OCI-LY3 (cell line): Measurements from ENCODE around the gene DNPH1.

ENCODE experiments used
- H2AFZ ChIP-seq: fragments of 200-600, 300-600 bp; shearing (Covaris generic); 2 replicates; pipeline ENCODE4 v1.6.0; 2014; ENCODE audit warnings: antibody characterized with exemption, low read depth, low read length
- H3K27ac ChIP-seq: fragments of 200-600, 300-600 bp; sonication (generic); 2 replicates; pipeline ENCODE4 v1.5.1; 2014; ENCODE audit warnings: mild to moderate bottlenecking, low read length, moderate library complexity, mixed read lengths
- H3K27me3 ChIP-seq: fragments of 200-600, 300-600 bp; sonication (generic); 2 replicates; pipeline ENCODE4 v1.6.1; 2014; ENCODE audit warnings: low read depth, low read length, mixed read lengths
- H3K36me3 ChIP-seq: fragments of 200-600, 300-600 bp; sonication (generic); replicated peaks from 2 replicates; pipeline ENCODE3; 2014; ENCODE audit warnings: low read depth, low read length, mixed read lengths
- H3K4me1 ChIP-seq: fragments of 300-600, 200-600 bp; sonication (generic); 2 replicates; pipeline ENCODE4 v1.6.1; 2014; ENCODE audit warnings: low read length, mixed read lengths
- H3K4me2 ChIP-seq: fragments of 200-600, 300-600 bp; sonication (generic); 2 replicates; pipeline ENCODE4 v1.6.1; 2014; ENCODE audit warnings: low read length, mixed read lengths
- H3K4me3 ChIP-seq: fragments of 300-600, 200-600 bp; sonication (generic); 2 replicates; pipeline ENCODE4 v1.5.1; 2014; ENCODE audit warnings: antibody characterized with exemption, mild to moderate bottlenecking, low read length, moderate library complexity
- H3K79me2 ChIP-seq: fragments of 300-600, 200-600 bp; shearing (Covaris generic); 2 replicates; pipeline ENCODE4 v1.6.1; 2014; ENCODE audit warnings: mild to moderate bottlenecking, low read length, mixed read lengths
- H3K9ac ChIP-seq: fragments of 300-600, 200-600 bp; shearing (Covaris generic); 2 replicates; pipeline ENCODE4 v1.6.0; 2014; ENCODE audit warnings: mild to moderate bottlenecking, low read length, moderate library complexity
- H3K9me3 ChIP-seq: fragments of 200-600, 300-600 bp; shearing (Covaris generic); 2 replicates; pipeline ENCODE4 v1.6.1; 2014; ENCODE audit warnings: low read length, mixed read lengths; ENCODE audit not compliant: insufficient read depth
- H4K20me1 ChIP-seq: fragments of 200-600, 300-600 bp; sonication (generic); 2 replicates; pipeline ENCODE4 v1.6.1; 2016; ENCODE audit warnings: low read length, mixed read lengths; ENCODE audit not compliant: insufficient read depth
- EZH2phosphoT487 ChIP-seq: fragments of 200-600 bp; shearing (Covaris generic); IDR thresholded peaks from 2 replicates; pipeline ENCODE4 v1.6.1; 2018; ENCODE audit warnings: antibody characterized with exemption, mixed run types, low read depth
- TF ChIP-seq, protein P1 (sequence below): fragments of 200-600, 300-600 bp; sonication (generic); IDR thresholded peaks from 2 replicates; pipeline ENCODE4 v1.5.1; 2014; ENCODE audit warnings: antibody characterized with exemption, low read length, low read depth

The DNPH1 gene

GRCh38 chr6:43199912-43200311 is 29.4 kb downstream of the DNPH1 start:
- no peak overlapping the region for H3K4me3 ChIP-seq
- H3K4me2 ChIP-seq, result no peak overlapping the region
- no peak for TF ChIP-seq EZH2phosphoT487
- TF ChIP-seq, protein P1, sequence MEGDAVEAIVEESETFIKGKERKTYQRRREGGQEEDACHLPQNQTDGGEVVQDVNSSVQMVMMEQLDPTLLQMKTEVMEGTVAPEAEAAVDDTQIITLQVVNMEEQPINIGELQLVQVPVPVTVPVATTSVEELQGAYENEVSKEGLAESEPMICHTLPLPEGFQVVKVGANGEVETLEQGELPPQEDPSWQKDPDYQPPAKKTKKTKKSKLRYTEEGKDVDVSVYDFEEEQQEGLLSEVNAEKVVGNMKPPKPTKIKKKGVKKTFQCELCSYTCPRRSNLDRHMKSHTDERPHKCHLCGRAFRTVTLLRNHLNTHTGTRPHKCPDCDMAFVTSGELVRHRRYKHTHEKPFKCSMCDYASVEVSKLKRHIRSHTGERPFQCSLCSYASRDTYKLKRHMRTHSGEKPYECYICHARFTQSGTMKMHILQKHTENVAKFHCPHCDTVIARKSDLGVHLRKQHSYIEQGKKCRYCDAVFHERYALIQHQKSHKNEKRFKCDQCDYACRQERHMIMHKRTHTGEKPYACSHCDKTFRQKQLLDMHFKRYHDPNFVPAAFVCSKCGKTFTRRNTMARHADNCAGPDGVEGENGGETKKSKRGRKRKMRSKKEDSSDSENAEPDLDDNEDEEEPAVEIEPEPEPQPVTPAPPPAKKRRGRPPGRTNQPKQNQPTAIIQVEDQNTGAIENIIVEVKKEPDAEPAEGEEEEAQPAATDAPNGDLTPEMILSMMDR, result no peak

DNA sequence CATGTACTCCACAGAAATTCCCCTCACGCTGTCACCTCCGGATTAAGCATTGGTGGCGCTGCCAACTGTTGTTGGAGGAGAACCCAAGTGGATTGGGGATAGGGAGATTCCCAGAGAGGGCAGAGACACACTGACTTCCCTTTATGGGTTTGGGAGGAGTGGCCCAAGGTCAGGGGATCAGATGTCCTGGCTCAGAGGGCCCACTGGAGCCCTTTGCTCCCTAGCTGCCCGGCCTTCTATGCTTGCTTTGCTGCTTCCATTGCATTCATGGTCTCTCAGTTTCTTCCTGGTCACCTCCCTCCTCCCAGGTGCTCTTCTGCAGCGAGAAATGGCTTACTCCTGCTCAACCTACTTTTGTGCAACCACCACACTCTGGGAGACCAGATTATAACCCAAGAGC is 32.9 kb downstream of the DNPH1 start:
- Histone ChIP-seq H3K9me3 (no peaks in the 10 kb centered on the region), H2AFZ (no peak overlapping the region), H4K20me1 (no peaks in the 10 kb centered on the region), H3K36me3 (peaks cover 27% of the 10 kb centered on the region), H3K4me3 (no peak overlapping the region), H3K4me2 (no peak overlapping the region), H3K9ac (no peak overlapping the region), H3K27me3 (no peaks in the 10 kb centered on the region), H3K4me1 (no peaks in the 10 kb centered on the region), H3K79me2 (no peaks in the 10 kb centered on the region), H3K27ac (no peak overlapping the region)
- TF ChIP-seq EZH2phosphoT487, result no peak
- TF ChIP-seq, protein P1, result no peak

More at GRCh38 chr6:43199912-43200311, 29.4 kb downstream of the DNPH1 start:
- H3K36me3 ChIP-seq, result peaks cover 29% of the 10 kb centered on the region
- H3K9ac ChIP-seq, result no peak overlapping the region
- H3K9me3 ChIP-seq, result no peaks in the 10 kb centered on the region
- H3K79me2 ChIP-seq, result no peaks in the 10 kb centered on the region
- no peaks in the 10 kb centered on the region for H3K4me1 ChIP-seq
- no peaks in the 10 kb centered on the region for H4K20me1 ChIP-seq
- H3K27me3 ChIP-seq, result no peaks in the 10 kb centered on the region
- H3K27ac ChIP-seq, result no peak overlapping the region
- no peak overlapping the region for H2AFZ ChIP-seq

DNA sequence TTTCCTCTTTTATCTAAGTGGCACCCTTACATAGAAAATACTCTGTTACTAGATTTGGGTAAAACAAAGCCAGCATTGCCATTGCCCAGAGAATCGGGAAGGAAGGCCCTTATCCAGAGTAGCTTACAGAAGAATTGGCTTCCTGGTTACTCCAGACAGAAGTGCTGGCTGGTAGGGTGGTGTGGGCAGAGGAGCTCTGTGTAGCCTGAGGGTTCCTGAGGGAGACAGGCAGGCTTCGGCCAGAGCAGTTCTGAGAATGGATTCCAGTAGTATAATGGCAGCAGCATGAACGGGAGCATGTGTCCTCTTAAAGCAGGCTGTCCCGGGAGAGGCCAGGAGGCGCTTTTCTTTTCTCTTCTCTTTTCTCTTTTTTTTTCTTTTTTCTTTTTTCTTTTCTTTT is 35.4 kb downstream of the DNPH1 start:
- no peak overlapping the region for H3K9ac ChIP-seq

GRCh38 chr6:43192911-43193310 is 36.4 kb downstream of the DNPH1 start:
- no peaks in the 10 kb centered on the region for H3K9me3 ChIP-seq
- H4K20me1 ChIP-seq, result no peaks in the 10 kb centered on the region
- H3K4me3 ChIP-seq, result no peak overlapping the region
- TF ChIP-seq, protein P1, result no peak
- TF ChIP-seq EZH2phosphoT487, result no peak
- H3K9ac ChIP-seq, result no peak overlapping the region
- no peaks in the 10 kb centered on the region for H3K27me3 ChIP-seq
- no peak overlapping the region for H2AFZ ChIP-seq
- H3K4me1 ChIP-seq, result no peaks in the 10 kb centered on the region
- no peak overlapping the region for H3K27ac ChIP-seq
- H3K79me2 ChIP-seq, result no peaks in the 10 kb centered on the region
- no peak overlapping the region for H3K4me2 ChIP-seq
- H3K36me3 ChIP-seq, result peaks cover 17% of the 10 kb centered on the region

More for the DNA sequence above, 35.4 kb downstream of the DNPH1 start:
- Histone ChIP-seq H3K27ac (no peak overlapping the region), H3K4me1 (no peaks in the 10 kb centered on the region), H3K9me3 (no peaks in the 10 kb centered on the region), H3K79me2 (no peaks in the 10 kb centered on the region), H3K27me3 (no peaks in the 10 kb centered on the region), H4K20me1 (no peaks in the 10 kb centered on the region), H3K4me3 (no peak overlapping the region), H2AFZ (no peak overlapping the region), H3K4me2 (no peak overlapping the region), H3K36me3 (peaks cover 13% of the 10 kb centered on the region)
- TF ChIP-seq, protein P1, result no peak
- TF ChIP-seq EZH2phosphoT487, result no peak
